Progenitor cell of endocrine pancreas (in vitro differentiated cells): ENCODE results near the gene CASP9. TPM values are rescaled to one million over a fixed set of nuclear protein-coding genes. Genes with fewer than 3 reads are reported as not detected.

Experiments
- DNase-seq: peaks from one replicate; pipeline ENCODE4 v3.0.0; 2021; ENCODE audit warnings: low spot score; ENCODE audit not compliant: unreplicated experiment
- H3K27ac Mint-ChIP-seq: 2 replicates; pipeline ENCODE4 v1.8.0; 2021; ENCODE audit warnings: mild to moderate bottlenecking, moderate library complexity, mixed read lengths
- H3K27me3 Mint-ChIP-seq: 2 replicates; pipeline ENCODE4 v1.8.0; 2021; ENCODE audit warnings: mixed read lengths
- H3K36me3 Mint-ChIP-seq: 2 replicates; pipeline ENCODE4 v1.8.0; 2022; ENCODE audit warnings: mixed read lengths; ENCODE audit not compliant: insufficient read depth
- H3K4me1 Mint-ChIP-seq: 2 replicates; pipeline ENCODE4 v1.8.0; 2021; ENCODE audit warnings: low read depth, mixed read lengths
- H3K4me3 Mint-ChIP-seq: 2 replicates; pipeline ENCODE4 v1.8.0; 2021; ENCODE audit warnings: low read depth, mild to moderate bottlenecking, moderate library complexity, mixed read lengths
- H3K9me3 Mint-ChIP-seq: 2 replicates; pipeline ENCODE4 v1.8.0; 2021; ENCODE audit warnings: low read depth, mixed read lengths
- total RNA-seq: library from RNA; stranded (reverse); gene quantifications from 2 replicates; pipeline ENCODE4 v1.2.1, GENCODE V29; 2021
- TF ChIP-seq, protein P1 (sequence below): fragments of 200-600 bp; sonication (generic); IDR thresholded peaks from one replicate; pipeline ENCODE4 v1.5.0; 2021; ENCODE audit warnings: antibody characterized with exemption, mild to moderate bottlenecking; ENCODE audit not compliant: unreplicated experiment

The CASP9 gene
- total RNA-seq, 1 donor from 2014 or later: 25.2 TPM

DNA sequence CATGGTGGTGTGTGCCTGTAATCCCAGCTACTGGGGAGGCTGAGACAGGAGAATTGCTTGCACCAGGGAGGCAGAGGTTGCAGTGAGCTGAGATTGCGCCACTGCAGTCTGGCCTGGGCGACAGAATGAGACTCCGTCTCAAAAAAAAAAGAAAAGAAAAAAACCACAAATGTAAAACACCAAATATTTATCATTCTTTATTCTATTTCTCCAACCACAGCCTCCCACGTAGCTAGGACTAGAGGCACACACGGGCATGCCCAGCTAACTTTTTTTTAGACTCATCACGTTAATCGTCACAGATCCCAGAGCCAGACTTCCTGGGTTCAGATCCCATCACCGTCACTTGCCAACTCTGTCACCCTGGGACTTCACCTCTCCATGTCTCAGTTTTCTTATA lies 16.2 kb upstream of the CASP9 start:
- no peak for DNase-seq
- H3K27ac Mint-ChIP-seq: no peak overlapping the region
- H3K4me3 Mint-ChIP-seq: no peak overlapping the region
- H3K9me3 Mint-ChIP-seq: no peaks in the 10 kb centered on the region
- no peaks in the 10 kb centered on the region for H3K27me3 Mint-ChIP-seq
- no peaks in the 10 kb centered on the region for H3K4me1 Mint-ChIP-seq
- peaks cover 25% of the 10 kb centered on the region for H3K36me3 Mint-ChIP-seq
- TF ChIP-seq, protein P1, sequence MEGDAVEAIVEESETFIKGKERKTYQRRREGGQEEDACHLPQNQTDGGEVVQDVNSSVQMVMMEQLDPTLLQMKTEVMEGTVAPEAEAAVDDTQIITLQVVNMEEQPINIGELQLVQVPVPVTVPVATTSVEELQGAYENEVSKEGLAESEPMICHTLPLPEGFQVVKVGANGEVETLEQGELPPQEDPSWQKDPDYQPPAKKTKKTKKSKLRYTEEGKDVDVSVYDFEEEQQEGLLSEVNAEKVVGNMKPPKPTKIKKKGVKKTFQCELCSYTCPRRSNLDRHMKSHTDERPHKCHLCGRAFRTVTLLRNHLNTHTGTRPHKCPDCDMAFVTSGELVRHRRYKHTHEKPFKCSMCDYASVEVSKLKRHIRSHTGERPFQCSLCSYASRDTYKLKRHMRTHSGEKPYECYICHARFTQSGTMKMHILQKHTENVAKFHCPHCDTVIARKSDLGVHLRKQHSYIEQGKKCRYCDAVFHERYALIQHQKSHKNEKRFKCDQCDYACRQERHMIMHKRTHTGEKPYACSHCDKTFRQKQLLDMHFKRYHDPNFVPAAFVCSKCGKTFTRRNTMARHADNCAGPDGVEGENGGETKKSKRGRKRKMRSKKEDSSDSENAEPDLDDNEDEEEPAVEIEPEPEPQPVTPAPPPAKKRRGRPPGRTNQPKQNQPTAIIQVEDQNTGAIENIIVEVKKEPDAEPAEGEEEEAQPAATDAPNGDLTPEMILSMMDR: no peak

DNA sequence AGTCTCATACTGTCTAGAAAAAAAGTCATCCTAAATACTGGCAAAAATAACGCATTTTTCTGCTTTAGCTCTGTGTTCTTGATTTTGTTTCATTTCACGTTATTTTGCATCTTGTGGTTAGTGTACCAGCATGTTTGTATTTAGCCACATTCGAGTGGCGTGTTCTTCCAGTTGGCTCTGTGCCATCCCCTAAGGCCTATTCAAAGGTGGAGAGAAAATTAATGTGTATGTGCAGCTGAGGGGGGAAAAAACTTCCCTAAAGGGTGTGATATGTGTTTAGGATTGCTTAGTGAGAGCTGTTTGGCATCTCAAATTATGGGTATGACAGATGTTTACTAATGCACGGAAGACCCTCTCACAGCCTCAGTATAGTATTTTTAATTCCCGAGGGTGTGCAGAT lies 14.8 kb upstream of the CASP9 start:
- H3K36me3 Mint-ChIP-seq: peaks cover 22% of the 10 kb centered on the region
- no peak overlapping the region for H3K4me3 Mint-ChIP-seq
- no peaks in the 10 kb centered on the region for H3K27me3 Mint-ChIP-seq
- H3K4me1 Mint-ChIP-seq: no peaks in the 10 kb centered on the region
- no peak overlapping the region for H3K27ac Mint-ChIP-seq
- no peak for DNase-seq
- no peaks in the 10 kb centered on the region for H3K9me3 Mint-ChIP-seq
- TF ChIP-seq, protein P1: no peak

DNA sequence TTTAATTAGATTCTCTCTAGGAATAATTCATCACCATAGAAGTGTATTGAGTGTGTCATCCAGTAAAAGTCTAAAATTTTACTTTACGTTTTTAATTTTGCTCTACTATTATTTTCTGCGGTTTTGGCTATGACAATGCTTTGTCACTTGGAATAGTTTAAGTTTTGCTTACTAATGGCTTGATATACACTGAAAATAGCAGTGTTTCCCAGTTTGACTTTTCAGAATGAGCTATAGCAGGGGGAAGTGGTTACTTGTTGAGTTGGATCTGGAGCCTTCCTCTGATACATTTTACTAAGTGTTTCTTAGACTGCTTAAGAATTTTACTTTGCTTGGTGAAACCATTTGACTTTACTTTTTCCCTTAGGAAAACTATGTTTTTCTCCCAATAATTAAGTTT lies 7.7 kb upstream of the CASP9 start:
- TF ChIP-seq, protein P1: no peak
- DNase-seq: no peak
- H3K27ac Mint-ChIP-seq: no peak overlapping the region
- H3K4me1 Mint-ChIP-seq: peaks cover 13% of the 10 kb centered on the region
- no peaks in the 10 kb centered on the region for H3K9me3 Mint-ChIP-seq
- H3K27me3 Mint-ChIP-seq: no peaks in the 10 kb centered on the region
- H3K4me3 Mint-ChIP-seq: no peak overlapping the region
- peaks cover 8% of the 10 kb centered on the region for H3K36me3 Mint-ChIP-seq

DNA sequence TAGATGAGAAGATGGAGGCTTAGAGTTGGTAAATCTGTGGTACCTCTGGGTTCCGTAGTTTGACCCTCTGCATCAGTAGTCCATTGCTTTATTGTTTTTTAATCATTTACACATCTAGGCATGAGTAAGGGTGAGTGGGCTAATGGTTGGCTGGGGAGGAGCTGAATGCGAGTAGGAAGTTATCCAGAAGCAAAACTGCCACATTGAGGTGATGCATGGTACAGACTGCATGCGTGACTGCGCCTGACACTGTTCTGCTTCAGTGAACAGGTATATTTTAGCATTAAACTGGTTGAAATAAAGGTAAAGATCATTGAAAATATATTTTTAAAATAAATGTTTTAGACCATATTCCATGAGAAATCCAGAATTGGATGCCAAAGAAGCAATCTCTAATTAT lies 7.0 kb upstream of the CASP9 start:
- Mint-ChIP-seq H3K4me3 (no peak overlapping the region), H3K36me3 (peaks cover 3% of the 10 kb centered on the region), H3K9me3 (no peaks in the 10 kb centered on the region), H3K27ac (no peak overlapping the region), H3K27me3 (no peaks in the 10 kb centered on the region), H3K4me1 (peaks cover 17% of the 10 kb centered on the region)
- TF ChIP-seq, protein P1: no peak
- no peak for DNase-seq

DNA sequence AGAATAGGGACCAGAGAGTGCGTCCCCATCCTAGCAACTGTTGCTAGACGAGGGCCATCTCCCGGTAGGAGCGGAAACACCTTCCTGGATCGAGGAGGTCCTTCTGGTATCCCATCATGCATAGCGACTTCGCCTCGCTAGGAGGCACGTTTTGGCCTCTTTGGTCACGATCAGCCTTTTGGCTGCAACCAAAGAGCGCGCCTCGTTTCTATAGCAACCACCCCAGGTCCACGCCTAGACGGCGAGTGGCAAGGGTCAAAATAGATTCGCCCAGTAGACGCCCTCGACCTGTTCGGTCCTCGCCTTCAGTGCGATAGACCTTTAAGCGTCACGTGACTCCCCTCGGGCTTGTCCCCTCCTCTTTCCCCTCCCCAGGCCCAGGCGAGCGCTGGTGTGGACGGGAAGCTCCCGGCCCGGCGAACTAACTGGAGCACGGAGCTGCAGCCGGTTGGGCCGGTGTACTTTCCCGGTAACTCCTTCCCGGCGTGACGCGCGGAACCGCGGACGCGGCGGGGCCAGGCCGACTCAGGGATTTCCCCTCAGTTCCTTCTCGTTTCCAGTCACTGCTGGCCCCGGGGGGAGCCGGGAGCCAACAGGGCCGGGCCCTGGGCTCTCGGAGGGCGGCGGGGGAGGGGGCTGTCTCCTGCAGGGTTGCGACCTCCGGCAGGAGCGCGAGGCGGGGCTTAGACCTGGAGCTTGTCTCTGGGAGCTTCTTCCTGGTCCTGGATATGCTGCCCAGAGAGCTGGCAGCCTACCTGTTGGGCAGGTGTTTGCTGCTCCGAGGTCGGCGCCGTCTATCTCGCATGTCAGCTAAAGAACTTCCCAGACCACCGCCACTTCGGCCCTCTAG lies 2.7 kb upstream of the CASP9 start, which contains the start of gene DNAJC16:
TSS of gene DNAJC16 (plus strand) at position 359 of the 850 bp plus-strand sequence. CDS start 2,258 bp downstream, outside the sequence.
- Mint-ChIP-seq H3K27ac (peak within 1 kb of the TSS; percentile 100), H3K36me3 (no peaks in the 10 kb centered on the region), H3K4me3 (peak within 1 kb of the TSS; percentile 93), H3K27me3 (no peaks in the 10 kb centered on the region), H3K9me3 (no peaks in the 10 kb centered on the region), H3K4me1 (peaks cover 34% of the 10 kb centered on the region)
- TF ChIP-seq, protein P1: peak; percentile 32
- DNase-seq: peak; percentile 96
